WTC11 (cell line): ENCODE data around the gene PANK3. TPM values are rescaled to one million over a fixed set of nuclear protein-coding genes. Genes with fewer than 3 reads are reported as not detected.

ENCODE experiments used
- ATAC-seq: fragments of 200-7000 bp; cut with Tn5 transposase; 2 replicates; pipeline ENCODE4 v1.10.0; 2021; ENCODE audit warnings: mild to moderate bottlenecking, moderate library complexity
- CTCF ChIA-PET: fragments of 300-600 bp; sonication (Branson Sonifier 250); formaldehyde crosslinking; loops from one replicate; lab custom pipeline; 2021; ENCODE audit warnings: antibody characterized with exemption; lab: Charles Lee
- POLR2A ChIA-PET: fragments of 350-600 bp; sonication (Branson Sonifier 250); formaldehyde crosslinking; loops from one replicate; lab custom pipeline; 2021; ENCODE audit warnings: antibody characterized with exemption; lab: Charles Lee
- DNase-seq: peaks from one replicate; pipeline ENCODE4 v3.0.0; 2021; ENCODE audit warnings: low spot score
- H3K27ac Mint-ChIP-seq: 2 replicates; pipeline ENCODE4 v1.8.0; 2021; ENCODE audit warnings: mixed read lengths
- H3K27me3 Mint-ChIP-seq: 2 replicates; pipeline ENCODE4 v1.8.0; 2021; ENCODE audit warnings: low read depth, mild to moderate bottlenecking, moderate library complexity, mixed read lengths
- H3K36me3 Mint-ChIP-seq: 2 replicates; pipeline ENCODE4 v1.8.0; 2021; ENCODE audit warnings: mixed read lengths
- H3K4me1 Mint-ChIP-seq: 2 replicates; pipeline ENCODE4 v1.8.0; 2022; ENCODE audit warnings: mixed read lengths
- H3K4me3 Mint-ChIP-seq: 2 replicates; pipeline ENCODE4 v1.8.0; 2021; ENCODE audit warnings: mild to moderate bottlenecking, moderate library complexity, mixed read lengths
- H3K9me3 Mint-ChIP-seq: 2 replicates; pipeline ENCODE4 v1.8.0; 2021; ENCODE audit warnings: mixed read lengths
- CBFB ChIP-seq: sonication (generic); formaldehyde crosslinking; IDR thresholded peaks from 2 replicates; pipeline ENCODE4 v1.8.1; 2022; ENCODE audit warnings: mild to moderate bottlenecking, low read depth, missing genetic modification reagents
- CREB1 ChIP-seq: sonication (generic); formaldehyde crosslinking; IDR thresholded peaks from 2 replicates; pipeline ENCODE4 v1.8.0; 2023; ENCODE audit warnings: mild to moderate bottlenecking, missing genetic modification reagents
- CREM ChIP-seq: sonication (generic); formaldehyde crosslinking; IDR thresholded peaks from 2 replicates; pipeline ENCODE4 v1.8.1; 2022; ENCODE audit warnings: mild to moderate bottlenecking, missing genetic modification reagents, moderate library complexity
- E2F1 ChIP-seq: sonication (generic); formaldehyde crosslinking; IDR thresholded peaks from 2 replicates; pipeline ENCODE4 v1.8.0; 2022; ENCODE audit warnings: mild to moderate bottlenecking, missing genetic modification reagents
- E2F4 ChIP-seq: sonication (generic); formaldehyde crosslinking; IDR thresholded peaks from 2 replicates; pipeline ENCODE4 v1.8.1; 2022; ENCODE audit warnings: low read depth, mild to moderate bottlenecking, moderate library complexity, missing genetic modification reagents, borderline replicate concordance
- EMX1 ChIP-seq: fragments of 250-450 bp; sonication (Bioruptor Pico); IDR thresholded peaks from 2 replicates; pipeline ENCODE4 v1.8.0; 2021; ENCODE audit warnings: mild to moderate bottlenecking
- ESRRA ChIP-seq: sonication (generic); formaldehyde crosslinking; IDR thresholded peaks from 2 replicates; pipeline ENCODE4 v1.8.1; 2022; ENCODE audit warnings: mild to moderate bottlenecking, missing genetic modification reagents, borderline replicate concordance
- FOXK1 ChIP-seq: sonication (generic); formaldehyde crosslinking; IDR thresholded peaks from 2 replicates; pipeline ENCODE4 v1.8.0; 2022; ENCODE audit warnings: mild to moderate bottlenecking, moderate library complexity, missing genetic modification reagents
- FOXP1 ChIP-seq: sonication (generic); formaldehyde crosslinking; IDR thresholded peaks from 2 replicates; pipeline ENCODE4 v1.8.0; 2022; ENCODE audit warnings: missing genetic modification reagents, mild to moderate bottlenecking, moderate library complexity, borderline replicate concordance
- GTF2I ChIP-seq: fragments of 250-450 bp; sonication (Bioruptor Pico); conservative IDR thresholded peaks from 2 replicates; pipeline ENCODE4 v1.4.0; 2021; ENCODE audit warnings: mild to moderate bottlenecking
- PRDM15 ChIP-seq: sonication (generic); formaldehyde crosslinking; IDR thresholded peaks from 2 replicates; pipeline ENCODE4 v1.8.0; 2022; ENCODE audit warnings: missing genetic modification reagents
- PREB ChIP-seq: sonication (generic); formaldehyde crosslinking; IDR thresholded peaks from 2 replicates; pipeline ENCODE4 v1.8.1; 2022; ENCODE audit warnings: mild to moderate bottlenecking, missing genetic modification reagents, moderate library complexity, borderline replicate concordance
- SMAD3 ChIP-seq: sonication (generic); formaldehyde crosslinking; IDR thresholded peaks from 2 replicates; pipeline ENCODE4 v1.8.0; 2022; ENCODE audit warnings: missing genetic modification reagents, mild to moderate bottlenecking, borderline replicate concordance
- TP53 ChIP-seq: sonication (generic); formaldehyde crosslinking; IDR thresholded peaks from 2 replicates; pipeline ENCODE4 v1.8.1; 2023; ENCODE audit warnings: mild to moderate bottlenecking, missing genetic modification reagents
- ZBTB21 ChIP-seq: sonication (generic); formaldehyde crosslinking; IDR thresholded peaks from 2 replicates; pipeline ENCODE4 v1.8.1; 2023; ENCODE audit warnings: mild to moderate bottlenecking, missing genetic modification reagents, borderline replicate concordance
- ZNF121 ChIP-seq: sonication (generic); formaldehyde crosslinking; IDR thresholded peaks from 2 replicates; pipeline ENCODE4 v1.8.0; 2023; ENCODE audit warnings: missing genetic modification reagents
- ZNF423 ChIP-seq: fragments of 250-450 bp; sonication (Bioruptor Pico); IDR thresholded peaks from 2 replicates; pipeline ENCODE4 v2.1.2; 2022; ENCODE audit warnings: mild to moderate bottlenecking, moderate library complexity
- total RNA-seq: library from RNA; stranded (reverse); gene quantifications from 3 replicates; pipeline ENCODE4 v1.2.3, GENCODE V29; 2021
- TF ChIP-seq, protein P1 (sequence below): sonication (generic); formaldehyde crosslinking; IDR thresholded peaks from 2 replicates; pipeline ENCODE4 v1.8.1; 2022; ENCODE audit warnings: missing genetic modification reagents, borderline replicate concordance
- TF ChIP-seq, protein P2 (sequence below): sonication (generic); formaldehyde crosslinking; IDR thresholded peaks from 2 replicates; pipeline ENCODE4 v1.8.1; 2022; ENCODE audit warnings: low read depth, missing genetic modification reagents, borderline replicate concordance
- TF ChIP-seq, protein P3 (sequence below): sonication (generic); formaldehyde crosslinking; IDR thresholded peaks from 2 replicates; pipeline ENCODE4 v1.8.0; 2023; ENCODE audit warnings: missing genetic modification reagents, mild to moderate bottlenecking, borderline replicate concordance
- TF ChIP-seq, protein P4 (sequence below): fragments of 250-450 bp; sonication (Bioruptor Pico); IDR thresholded peaks from 2 replicates; pipeline ENCODE4 v1.8.0; 2021; ENCODE audit warnings: mild to moderate bottlenecking

PANK3 gene
- total RNA-seq, 1 experiment from 2014 or later = 90.2 TPM

DNA sequence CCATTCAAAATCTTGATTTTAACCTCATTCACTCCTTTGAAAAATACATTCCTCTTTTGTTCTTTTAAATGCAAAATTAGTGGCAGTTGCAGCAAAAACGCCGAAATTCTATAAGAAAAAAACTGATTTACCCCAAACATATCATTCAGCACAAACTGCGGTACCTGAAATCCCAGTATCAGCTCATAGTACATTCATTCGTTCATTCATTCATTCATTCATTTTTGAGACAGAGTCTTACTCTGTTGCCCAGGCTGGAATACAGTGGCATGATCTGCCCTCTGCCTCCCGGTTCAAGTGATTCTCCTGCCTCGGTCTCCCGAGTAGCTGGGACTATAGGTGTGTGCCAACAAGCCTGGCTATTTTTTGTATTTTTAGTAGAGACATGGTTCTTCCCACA, 29.6 kb downstream of the PANK3 start (continued):
- TF ChIP-seq, protein P1, sequence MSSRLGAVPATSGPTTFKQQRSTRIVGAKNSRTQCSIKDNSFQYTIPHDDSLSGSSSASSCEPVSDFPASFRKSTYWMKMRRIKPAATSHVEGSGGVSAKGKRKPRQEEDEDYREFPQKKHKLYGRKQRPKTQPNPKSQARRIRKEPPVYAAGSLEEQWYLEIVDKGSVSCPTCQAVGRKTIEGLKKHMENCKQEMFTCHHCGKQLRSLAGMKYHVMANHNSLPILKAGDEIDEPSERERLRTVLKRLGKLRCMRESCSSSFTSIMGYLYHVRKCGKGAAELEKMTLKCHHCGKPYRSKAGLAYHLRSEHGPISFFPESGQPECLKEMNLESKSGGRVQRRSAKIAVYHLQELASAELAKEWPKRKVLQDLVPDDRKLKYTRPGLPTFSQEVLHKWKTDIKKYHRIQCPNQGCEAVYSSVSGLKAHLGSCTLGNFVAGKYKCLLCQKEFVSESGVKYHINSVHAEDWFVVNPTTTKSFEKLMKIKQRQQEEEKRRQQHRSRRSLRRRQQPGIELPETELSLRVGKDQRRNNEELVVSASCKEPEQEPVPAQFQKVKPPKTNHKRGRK = no peak
- TF ChIP-seq ZBTB21 (CRISPR knock-in tag) (no peak), GTF2I (no peak), ZNF423 (CRISPR knock-in tag) (no peak), ESRRA (CRISPR knock-in tag) (no peak), CBFB (CRISPR knock-in tag) (no peak), SMAD3 (no peak)

GRCh38 chr5:168537176-168537575, 42.0 kb downstream of the PANK3 start:
- POLR2A ChIA-PET = no interaction called here
- no peak overlapping the region for H3K4me3 Mint-ChIP-seq
- H3K4me1 Mint-ChIP-seq = peaks cover 8% of the 10 kb centered on the region
- TF ChIP-seq PRDM15 (CRISPR knock-in tag) (no peak), CBFB (CRISPR knock-in tag) (no peak), TP53 (CRISPR knock-in tag) (no peak), EMX1 (no peak), CREB1 (CRISPR knock-in tag) (no peak), FOXK1 (CRISPR knock-in tag) (no peak), E2F1 (no peak), CREM (no peak), FOXP1 (CRISPR knock-in tag) (no peak), E2F4 (no peak), PREB (CRISPR knock-in tag) (no peak), ZNF121 (CRISPR knock-in tag) (no peak), GTF2I (no peak)
- TF ChIP-seq, protein P2, sequence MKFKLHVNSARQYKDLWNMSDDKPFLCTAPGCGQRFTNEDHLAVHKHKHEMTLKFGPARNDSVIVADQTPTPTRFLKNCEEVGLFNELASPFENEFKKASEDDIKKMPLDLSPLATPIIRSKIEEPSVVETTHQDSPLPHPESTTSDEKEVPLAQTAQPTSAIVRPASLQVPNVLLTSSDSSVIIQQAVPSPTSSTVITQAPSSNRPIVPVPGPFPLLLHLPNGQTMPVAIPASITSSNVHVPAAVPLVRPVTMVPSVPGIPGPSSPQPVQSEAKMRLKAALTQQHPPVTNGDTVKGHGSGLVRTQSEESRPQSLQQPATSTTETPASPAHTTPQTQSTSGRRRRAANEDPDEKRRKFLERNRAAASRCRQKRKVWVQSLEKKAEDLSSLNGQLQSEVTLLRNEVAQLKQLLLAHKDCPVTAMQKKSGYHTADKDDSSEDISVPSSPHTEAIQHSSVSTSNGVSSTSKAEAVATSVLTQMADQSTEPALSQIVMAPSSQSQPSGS (CRISPR knock-in tag) = no peak
- TF ChIP-seq, protein P3, sequence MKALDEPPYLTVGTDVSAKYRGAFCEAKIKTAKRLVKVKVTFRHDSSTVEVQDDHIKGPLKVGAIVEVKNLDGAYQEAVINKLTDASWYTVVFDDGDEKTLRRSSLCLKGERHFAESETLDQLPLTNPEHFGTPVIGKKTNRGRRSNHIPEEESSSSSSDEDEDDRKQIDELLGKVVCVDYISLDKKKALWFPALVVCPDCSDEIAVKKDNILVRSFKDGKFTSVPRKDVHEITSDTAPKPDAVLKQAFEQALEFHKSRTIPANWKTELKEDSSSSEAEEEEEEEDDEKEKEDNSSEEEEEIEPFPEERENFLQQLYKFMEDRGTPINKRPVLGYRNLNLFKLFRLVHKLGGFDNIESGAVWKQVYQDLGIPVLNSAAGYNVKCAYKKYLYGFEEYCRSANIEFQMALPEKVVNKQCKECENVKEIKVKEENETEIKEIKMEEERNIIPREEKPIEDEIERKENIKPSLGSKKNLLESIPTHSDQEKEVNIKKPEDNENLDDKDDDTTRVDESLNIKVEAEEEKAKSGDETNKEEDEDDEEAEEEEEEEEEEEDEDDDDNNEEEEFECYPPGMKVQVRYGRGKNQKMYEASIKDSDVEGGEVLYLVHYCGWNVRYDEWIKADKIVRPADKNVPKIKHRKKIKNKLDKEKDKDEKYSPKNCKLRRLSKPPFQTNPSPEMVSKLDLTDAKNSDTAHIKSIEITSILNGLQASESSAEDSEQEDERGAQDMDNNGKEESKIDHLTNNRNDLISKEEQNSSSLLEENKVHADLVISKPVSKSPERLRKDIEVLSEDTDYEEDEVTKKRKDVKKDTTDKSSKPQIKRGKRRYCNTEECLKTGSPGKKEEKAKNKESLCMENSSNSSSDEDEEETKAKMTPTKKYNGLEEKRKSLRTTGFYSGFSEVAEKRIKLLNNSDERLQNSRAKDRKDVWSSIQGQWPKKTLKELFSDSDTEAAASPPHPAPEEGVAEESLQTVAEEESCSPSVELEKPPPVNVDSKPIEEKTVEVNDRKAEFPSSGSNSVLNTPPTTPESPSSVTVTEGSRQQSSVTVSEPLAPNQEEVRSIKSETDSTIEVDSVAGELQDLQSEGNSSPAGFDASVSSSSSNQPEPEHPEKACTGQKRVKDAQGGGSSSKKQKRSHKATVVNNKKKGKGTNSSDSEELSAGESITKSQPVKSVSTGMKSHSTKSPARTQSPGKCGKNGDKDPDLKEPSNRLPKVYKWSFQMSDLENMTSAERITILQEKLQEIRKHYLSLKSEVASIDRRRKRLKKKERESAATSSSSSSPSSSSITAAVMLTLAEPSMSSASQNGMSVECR = no peak
- TF ChIP-seq, protein P4, sequence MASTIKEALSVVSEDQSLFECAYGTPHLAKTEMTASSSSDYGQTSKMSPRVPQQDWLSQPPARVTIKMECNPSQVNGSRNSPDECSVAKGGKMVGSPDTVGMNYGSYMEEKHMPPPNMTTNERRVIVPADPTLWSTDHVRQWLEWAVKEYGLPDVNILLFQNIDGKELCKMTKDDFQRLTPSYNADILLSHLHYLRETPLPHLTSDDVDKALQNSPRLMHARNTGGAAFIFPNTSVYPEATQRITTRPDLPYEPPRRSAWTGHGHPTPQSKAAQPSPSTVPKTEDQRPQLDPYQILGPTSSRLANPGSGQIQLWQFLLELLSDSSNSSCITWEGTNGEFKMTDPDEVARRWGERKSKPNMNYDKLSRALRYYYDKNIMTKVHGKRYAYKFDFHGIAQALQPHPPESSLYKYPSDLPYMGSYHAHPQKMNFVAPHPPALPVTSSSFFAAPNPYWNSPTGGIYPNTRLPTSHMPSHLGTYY (CRISPR knock-in tag) = no peak

More at GRCh38 chr5:168537176-168537575, 42.0 kb downstream of the PANK3 start:
- Mint-ChIP-seq H3K27me3 (no peaks in the 10 kb centered on the region), H3K36me3 (no peaks in the 10 kb centered on the region), H3K9me3 (no peaks in the 10 kb centered on the region), H3K27ac (no peak overlapping the region)
- CTCF ChIA-PET = interaction anchor here (0.9 kb wide), 1 partner anchor 134 kb away, joined by 3 read pairs; no protein-coding TSS in a partner anchor
- DNase-seq (no peak), ATAC-seq (no peak)
